Ishikawa (cell line): ENCODE data around the gene RFNG.

Source experiments
- CEBPB ChIP-seq: IDR thresholded peaks from 2 replicates; pipeline ENCODE4 v1.6.1; 2012
- CREB1 ChIP-seq: IDR thresholded peaks from 2 replicates; pipeline ENCODE4 v1.6.1; 2012; ENCODE audit warnings: low read depth
- EGR1 ChIP-seq: IDR thresholded peaks from 2 replicates; pipeline ENCODE4 v1.6.1; 2012
- EP300 ChIP-seq: IDR thresholded peaks from 2 replicates; pipeline ENCODE4 v1.6.1; 2012; ENCODE audit warnings: borderline replicate concordance
- FOXM1 ChIP-seq: IDR thresholded peaks from 2 replicates; pipeline ENCODE4 v1.6.1; 2012; ENCODE audit warnings: low read depth, borderline replicate concordance
- NFIC ChIP-seq: IDR thresholded peaks from 2 replicates; pipeline ENCODE4 v1.6.1; 2012
- RAD21 ChIP-seq: IDR thresholded peaks from 2 replicates; pipeline ENCODE4 v1.6.1; 2012; ENCODE audit warnings: low read depth
- TAF1 ChIP-seq: IDR thresholded peaks from 2 replicates; pipeline ENCODE4 v1.6.1; 2012; ENCODE audit warnings: low read depth, mild to moderate bottlenecking
- TCF12 ChIP-seq: IDR thresholded peaks from 2 replicates; pipeline ENCODE4 v1.6.1; 2012; ENCODE audit warnings: low read depth
- YY1 ChIP-seq: IDR thresholded peaks from 2 replicates; pipeline ENCODE4 v1.6.1; 2012; ENCODE audit warnings: low read depth
- ZBTB7A ChIP-seq: IDR thresholded peaks from 2 replicates; pipeline ENCODE4 v1.6.1; 2012; ENCODE audit warnings: low read depth
- TF ChIP-seq, protein P1 (sequence below): IDR thresholded peaks from 2 replicates; pipeline ENCODE4 v1.6.1; 2012
- TF ChIP-seq, protein P2 (sequence below): IDR thresholded peaks from 2 replicates; pipeline ENCODE4 v1.6.1; 2012; ENCODE audit warnings: low read depth, mild to moderate bottlenecking
- TF ChIP-seq, protein P3 (sequence below): IDR thresholded peaks from 2 replicates; pipeline ENCODE4 v1.6.1; 2012

DNA sequence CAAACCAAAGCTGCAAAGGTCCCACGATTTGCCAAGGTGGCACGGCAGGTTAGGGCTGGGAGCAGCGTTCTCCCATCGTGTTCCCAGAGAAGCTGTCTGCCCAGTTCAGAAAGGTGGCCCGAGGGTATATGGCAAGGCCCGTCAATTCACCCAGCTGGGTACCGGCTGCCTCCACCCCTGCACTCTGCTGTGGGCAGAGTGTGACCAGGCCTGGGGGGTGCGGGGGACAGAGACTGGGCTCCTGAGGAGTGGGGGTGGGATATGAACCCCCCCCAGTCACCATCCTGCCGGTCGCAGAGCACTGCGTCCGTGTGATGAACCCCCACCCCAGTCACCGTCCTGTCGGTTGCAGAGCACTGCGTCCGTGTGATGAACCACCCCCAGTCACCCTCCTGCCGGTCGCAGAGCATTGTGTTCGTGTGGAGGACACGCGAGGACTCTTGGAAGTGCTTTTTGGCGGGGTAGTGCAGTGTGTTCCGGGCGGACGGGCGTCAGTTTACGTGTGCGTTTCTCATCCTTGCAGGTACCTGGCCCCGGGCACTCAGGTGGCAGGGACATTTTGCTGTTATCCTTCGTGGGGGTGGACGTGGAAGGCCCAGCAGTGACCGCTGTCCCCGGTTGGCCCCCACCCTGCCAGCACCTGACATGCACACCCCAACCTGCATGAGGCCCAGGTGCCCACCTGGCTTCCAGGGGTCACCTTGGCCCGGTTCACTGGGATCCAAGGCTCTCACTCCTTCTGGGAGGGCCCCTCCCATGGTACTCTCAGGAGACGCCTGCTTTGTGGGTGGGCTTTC lies 49.1 kb upstream of the RFNG start:
- TF ChIP-seq CEBPB (no peak), TCF12 (no peak), EGR1 (no peak), FOXM1 (no peak), RAD21 (no peak), EP300 (no peak), NFIC (no peak), YY1 (no peak), CREB1 (no peak), TAF1 (no peak), ZBTB7A (no peak)
- TF ChIP-seq, protein P1, sequence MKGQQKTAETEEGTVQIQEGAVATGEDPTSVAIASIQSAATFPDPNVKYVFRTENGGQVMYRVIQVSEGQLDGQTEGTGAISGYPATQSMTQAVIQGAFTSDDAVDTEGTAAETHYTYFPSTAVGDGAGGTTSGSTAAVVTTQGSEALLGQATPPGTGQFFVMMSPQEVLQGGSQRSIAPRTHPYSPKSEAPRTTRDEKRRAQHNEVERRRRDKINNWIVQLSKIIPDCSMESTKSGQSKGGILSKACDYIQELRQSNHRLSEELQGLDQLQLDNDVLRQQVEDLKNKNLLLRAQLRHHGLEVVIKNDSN: no peak
- TF ChIP-seq, protein P2, sequence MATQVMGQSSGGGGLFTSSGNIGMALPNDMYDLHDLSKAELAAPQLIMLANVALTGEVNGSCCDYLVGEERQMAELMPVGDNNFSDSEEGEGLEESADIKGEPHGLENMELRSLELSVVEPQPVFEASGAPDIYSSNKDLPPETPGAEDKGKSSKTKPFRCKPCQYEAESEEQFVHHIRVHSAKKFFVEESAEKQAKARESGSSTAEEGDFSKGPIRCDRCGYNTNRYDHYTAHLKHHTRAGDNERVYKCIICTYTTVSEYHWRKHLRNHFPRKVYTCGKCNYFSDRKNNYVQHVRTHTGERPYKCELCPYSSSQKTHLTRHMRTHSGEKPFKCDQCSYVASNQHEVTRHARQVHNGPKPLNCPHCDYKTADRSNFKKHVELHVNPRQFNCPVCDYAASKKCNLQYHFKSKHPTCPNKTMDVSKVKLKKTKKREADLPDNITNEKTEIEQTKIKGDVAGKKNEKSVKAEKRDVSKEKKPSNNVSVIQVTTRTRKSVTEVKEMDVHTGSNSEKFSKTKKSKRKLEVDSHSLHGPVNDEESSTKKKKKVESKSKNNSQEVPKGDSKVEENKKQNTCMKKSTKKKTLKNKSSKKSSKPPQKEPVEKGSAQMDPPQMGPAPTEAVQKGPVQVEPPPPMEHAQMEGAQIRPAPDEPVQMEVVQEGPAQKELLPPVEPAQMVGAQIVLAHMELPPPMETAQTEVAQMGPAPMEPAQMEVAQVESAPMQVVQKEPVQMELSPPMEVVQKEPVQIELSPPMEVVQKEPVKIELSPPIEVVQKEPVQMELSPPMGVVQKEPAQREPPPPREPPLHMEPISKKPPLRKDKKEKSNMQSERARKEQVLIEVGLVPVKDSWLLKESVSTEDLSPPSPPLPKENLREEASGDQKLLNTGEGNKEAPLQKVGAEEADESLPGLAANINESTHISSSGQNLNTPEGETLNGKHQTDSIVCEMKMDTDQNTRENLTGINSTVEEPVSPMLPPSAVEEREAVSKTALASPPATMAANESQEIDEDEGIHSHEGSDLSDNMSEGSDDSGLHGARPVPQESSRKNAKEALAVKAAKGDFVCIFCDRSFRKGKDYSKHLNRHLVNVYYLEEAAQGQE: no peak
- TF ChIP-seq, protein P3, sequence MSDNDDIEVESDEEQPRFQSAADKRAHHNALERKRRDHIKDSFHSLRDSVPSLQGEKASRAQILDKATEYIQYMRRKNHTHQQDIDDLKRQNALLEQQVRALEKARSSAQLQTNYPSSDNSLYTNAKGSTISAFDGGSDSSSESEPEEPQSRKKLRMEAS: no peak
